Activated T-helper 2 cell treated with anti-CD3 and anti-CD28 coated beads, Interferon-gamma antibody, Interleukin-2, Interleukin-4, amounts not matched to agents 10 μg/mL and 5 μg/mL and 100 μg/mL, durations not matched to agents 14 hours and 24 hours and 36 hours (primary cell): Measurements from ENCODE around the gene TMEM72. TPM values are rescaled to one million over a fixed set of nuclear protein-coding genes. Genes with fewer than 3 reads are reported as not detected.

ENCODE experiments used
- DNase-seq: peaks from one replicate; pipeline ENCODE4 v3.0.0; 2021; ENCODE audit warnings: low spot score
- H3K27ac Mint-ChIP-seq: one replicate; pipeline ENCODE4 v1.8.0; 2021; ENCODE audit warnings: mixed read lengths
- H3K27me3 Mint-ChIP-seq: one replicate; pipeline ENCODE4 v1.8.0; 2021; ENCODE audit warnings: low read depth, mixed read lengths
- H3K36me3 Mint-ChIP-seq: one replicate; pipeline ENCODE4 v1.8.0; 2021; ENCODE audit warnings: low read depth, mixed read lengths
- H3K4me1 Mint-ChIP-seq: one replicate; pipeline ENCODE4 v1.8.0; 2021; ENCODE audit warnings: low read depth, mixed read lengths
- H3K4me3 Mint-ChIP-seq: one replicate; pipeline ENCODE4 v1.8.0; 2021; ENCODE audit warnings: low read depth, mild to moderate bottlenecking, moderate library complexity, mixed read lengths
- H3K9me3 Mint-ChIP-seq: one replicate; pipeline ENCODE4 v1.8.0; 2021; ENCODE audit warnings: mixed read lengths
- intact Hi-C: fragments of 100-400 bp; cut with micrococcal nuclease; formaldehyde crosslinking; loops from one replicate; pipeline ENCODE4 v1.15.1; 2023
- total RNA-seq: library from RNA; stranded (reverse); gene quantifications from 2 replicates; pipeline ENCODE4 v1.2.3, GENCODE V29; 2022

The TMEM72 gene
- total RNA-seq, 1 donor from 2014 or later: not detected

- Mint-ChIP-seq H3K36me3 (no peaks in the 10 kb centered on the region), H3K27me3 (peaks cover 3% of the 10 kb centered on the region), H3K27ac (no peak overlapping the region), H3K9me3 (no peaks in the 10 kb centered on the region), H3K4me1 (peaks cover 24% of the 10 kb centered on the region), H3K4me3 (no peak overlapping the region)
- no peak for DNase-seq
- intact Hi-C loops: no loop called here
Measured at GRCh38 chr10:44982114-44982460, 71.0 kb downstream of the TMEM72 start.

GRCh38 chr10:44982496-44982895 lies 71.4 kb downstream of the TMEM72 start:
- intact Hi-C loops: no loop called here
- no peak overlapping the region for H3K27ac Mint-ChIP-seq

GRCh38 chr10:44983066-44983894 lies 72.1 kb downstream of the TMEM72 start:
- peaks cover 7% of the 10 kb centered on the region for H3K27me3 Mint-ChIP-seq
- H3K9me3 Mint-ChIP-seq: no peaks in the 10 kb centered on the region
- no peak overlapping the region for H3K27ac Mint-ChIP-seq
- no peak overlapping the region for H3K4me3 Mint-ChIP-seq
- no peak for DNase-seq
- intact Hi-C loops: no loop called here
- H3K36me3 Mint-ChIP-seq: no peaks in the 10 kb centered on the region
- H3K4me1 Mint-ChIP-seq: peaks cover 20% of the 10 kb centered on the region

More at GRCh38 chr10:44982496-44982895, 71.4 kb downstream of the TMEM72 start:
- no peaks in the 10 kb centered on the region for H3K36me3 Mint-ChIP-seq
- H3K4me3 Mint-ChIP-seq: no peak overlapping the region
- H3K27me3 Mint-ChIP-seq: peaks cover 3% of the 10 kb centered on the region
- H3K4me1 Mint-ChIP-seq: peaks cover 23% of the 10 kb centered on the region
- no peaks in the 10 kb centered on the region for H3K9me3 Mint-ChIP-seq
- DNase-seq: no peak

- Mint-ChIP-seq H3K36me3 (no peaks in the 10 kb centered on the region), H3K27me3 (peaks cover 9% of the 10 kb centered on the region), H3K4me1 (peaks cover 15% of the 10 kb centered on the region), H3K9me3 (no peaks in the 10 kb centered on the region), H3K27ac (no peak overlapping the region), H3K4me3 (no peak overlapping the region)
- intact Hi-C loops: no loop called here
- DNase-seq: no peak
Measured at GRCh38 chr10:44983895-44984278, 72.8 kb downstream of the TMEM72 start.

- no peak for DNase-seq
- Mint-ChIP-seq H3K27me3 (peaks cover 12% of the 10 kb centered on the region), H3K9me3 (no peaks in the 10 kb centered on the region), H3K36me3 (no peaks in the 10 kb centered on the region), H3K4me1 (peaks cover 15% of the 10 kb centered on the region), H3K27ac (no peak overlapping the region), H3K4me3 (no peak overlapping the region)
- intact Hi-C loops: no loop called here
Measured at GRCh38 chr10:44984671-44985101, 73.5 kb downstream of the TMEM72 start.

- H3K27me3 Mint-ChIP-seq: peaks cover 16% of the 10 kb centered on the region
- no peaks in the 10 kb centered on the region for H3K9me3 Mint-ChIP-seq
- peaks cover 15% of the 10 kb centered on the region for H3K4me1 Mint-ChIP-seq
- no peaks in the 10 kb centered on the region for H3K36me3 Mint-ChIP-seq
- no peak overlapping the region for H3K4me3 Mint-ChIP-seq
- DNase-seq: no peak
- H3K27ac Mint-ChIP-seq: no peak overlapping the region
- intact Hi-C loops: no loop called here
Measured at GRCh38 chr10:44985175-44985681, 74.1 kb downstream of the TMEM72 start.

GRCh38 chr10:44986179-44986578 lies 75.0 kb downstream of the TMEM72 start:
- Mint-ChIP-seq H3K36me3 (no peaks in the 10 kb centered on the region), H3K27ac (no peak overlapping the region), H3K4me3 (no peak overlapping the region), H3K4me1 (peaks cover 8% of the 10 kb centered on the region), H3K9me3 (no peaks in the 10 kb centered on the region), H3K27me3 (peaks cover 19% of the 10 kb centered on the region)
- intact Hi-C loops: no loop called here
- DNase-seq: no peak

Other genes starting within 250 kb of the TMEM72 start
- gene RASSF4, start 48.5 kb downstream of the TMEM72 start, total RNA-seq: 0.66 and 1.7 TPM in 2 replicates
- 0.64 and 1.5 TPM in 2 replicates for gene DEPP1, start 67.5 kb downstream of the TMEM72 start, total RNA-seq
- gene ZNF22, start 89.6 kb downstream of the TMEM72 start, total RNA-seq: 24.6 and 25.6 TPM in 2 replicates